ENCODE results near the gene TNFRSF1A.

Gene TNFRSF1A

DNA sequence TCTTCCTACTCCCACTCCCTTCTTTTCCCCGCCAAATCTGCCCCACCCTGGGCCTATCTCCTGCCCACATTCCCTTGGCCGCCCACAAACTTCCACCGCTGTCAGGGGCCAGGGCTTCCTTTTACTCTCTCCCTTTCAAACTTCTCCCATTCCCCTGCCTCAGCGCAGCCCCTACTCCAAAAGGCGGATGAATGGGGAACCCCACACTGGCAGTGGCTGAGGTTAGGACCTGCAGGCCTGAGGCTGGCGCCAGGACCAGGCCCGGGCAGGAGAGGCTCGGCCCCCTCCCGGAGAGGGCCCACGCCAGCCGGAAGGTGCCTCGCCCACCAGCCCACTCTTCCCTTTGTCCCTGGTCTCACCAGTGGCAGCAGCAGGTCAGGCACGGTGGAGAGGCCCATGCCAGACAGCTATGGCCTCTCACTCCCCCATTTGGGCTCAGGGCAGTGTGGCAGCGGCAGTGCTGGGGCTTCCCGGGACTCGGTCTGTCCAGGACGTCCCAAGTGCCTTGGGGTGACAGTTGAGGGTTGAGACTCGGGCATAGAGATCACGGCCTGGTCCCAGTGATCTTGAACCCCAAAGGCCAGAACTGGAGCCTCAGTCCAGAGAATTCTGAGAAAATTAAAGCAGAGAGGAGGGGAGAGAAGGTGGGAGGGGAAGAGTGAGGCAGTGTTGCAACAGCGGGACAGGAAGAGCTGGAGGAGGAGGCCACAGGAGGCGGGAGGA is at the start of gene TNFRSF1A:
Gene TNFRSF1A, minus strand, starts transcription at position 660 of the 723 bp plus-strand sequence. Its CDS starts 262 bp downstream, at position 398.
- no peaks in the 10 kb centered on the region for H3K9me2 ChIP-seq (replicated peaks; ENCODE audit: low read depth, low read length)
- peak within 1 kb of the TSS; percentile 94 for H3K4me3 ChIP-seq (ENCODE audit: low read length, poor library complexity, severe bottlenecking)
- H2AFZ ChIP-seq (ENCODE audit: low read length): peak within 1 kb of the TSS; percentile 4; the same call in 1 of the 2 replicates
- peaks cover 31% of the 10 kb centered on the region for H4K20me1 ChIP-seq (ENCODE audit: insufficient read depth, low read length, poor library complexity, severe bottlenecking)
- peaks cover 74% of the 10 kb centered on the region for H3K4me1 ChIP-seq (ENCODE audit: insufficient read depth, low read length, poor library complexity, severe bottlenecking)
- H3K79me2 ChIP-seq (ENCODE audit: insufficient read depth, low read length): peaks cover 63% of the 10 kb centered on the region
- peaks cover 11% of the 10 kb centered on the region for H3K27me3 ChIP-seq (ENCODE audit: insufficient read depth, low read length, poor library complexity, severe bottlenecking)
- no peak for TF ChIP-seq EZH2phosphoT487 (IDR thresholded peaks at IDR 0.05; ENCODE audit: borderline replicate concordance)
- TF ChIP-seq, protein P1, sequence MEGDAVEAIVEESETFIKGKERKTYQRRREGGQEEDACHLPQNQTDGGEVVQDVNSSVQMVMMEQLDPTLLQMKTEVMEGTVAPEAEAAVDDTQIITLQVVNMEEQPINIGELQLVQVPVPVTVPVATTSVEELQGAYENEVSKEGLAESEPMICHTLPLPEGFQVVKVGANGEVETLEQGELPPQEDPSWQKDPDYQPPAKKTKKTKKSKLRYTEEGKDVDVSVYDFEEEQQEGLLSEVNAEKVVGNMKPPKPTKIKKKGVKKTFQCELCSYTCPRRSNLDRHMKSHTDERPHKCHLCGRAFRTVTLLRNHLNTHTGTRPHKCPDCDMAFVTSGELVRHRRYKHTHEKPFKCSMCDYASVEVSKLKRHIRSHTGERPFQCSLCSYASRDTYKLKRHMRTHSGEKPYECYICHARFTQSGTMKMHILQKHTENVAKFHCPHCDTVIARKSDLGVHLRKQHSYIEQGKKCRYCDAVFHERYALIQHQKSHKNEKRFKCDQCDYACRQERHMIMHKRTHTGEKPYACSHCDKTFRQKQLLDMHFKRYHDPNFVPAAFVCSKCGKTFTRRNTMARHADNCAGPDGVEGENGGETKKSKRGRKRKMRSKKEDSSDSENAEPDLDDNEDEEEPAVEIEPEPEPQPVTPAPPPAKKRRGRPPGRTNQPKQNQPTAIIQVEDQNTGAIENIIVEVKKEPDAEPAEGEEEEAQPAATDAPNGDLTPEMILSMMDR (conservative IDR thresholded peaks at IDR 0.05; ENCODE audit: low read length): no peak
- peak within 1 kb of the TSS; percentile 100 for H3K9ac ChIP-seq (ENCODE audit: low read depth, low read length, poor library complexity, severe bottlenecking)
- no peaks in the 10 kb centered on the region for H3K9me3 ChIP-seq (ENCODE audit: insufficient read depth, low read depth, low read length)
- peak within 1 kb of the TSS; percentile 100 for H3K4me2 ChIP-seq (ENCODE audit: low read depth, low read length, poor library complexity, severe bottlenecking)
- H3K36me3 ChIP-seq (ENCODE audit: insufficient read depth, low read length): no peaks in the 10 kb centered on the region
- peaks cover 8% of the 10 kb centered on the region; the same call in 1 of the 2 replicates for H3F3A ChIP-seq (ENCODE audit: low read depth)

DNA sequence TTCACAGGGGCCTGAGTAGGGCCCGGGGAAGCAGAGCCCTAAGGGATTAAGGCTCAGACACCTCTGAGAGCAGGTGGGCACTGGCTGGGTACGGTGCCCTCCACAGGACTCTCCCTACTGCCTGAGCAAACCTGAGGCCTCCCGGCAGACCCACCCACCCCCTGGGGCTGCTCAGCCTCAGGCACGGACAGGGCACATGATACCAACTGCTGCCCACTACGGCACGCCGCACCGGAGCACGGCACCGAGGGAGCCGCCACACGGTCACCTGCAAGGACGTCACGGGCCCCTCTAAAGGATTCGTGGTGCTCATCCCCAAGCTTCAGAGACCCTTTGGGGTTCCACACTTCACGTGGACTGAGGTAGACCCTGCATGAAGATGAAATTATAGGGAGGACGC is 49.1 kb upstream of the TNFRSF1A start:
- no peak overlapping the region for H3K4me3 ChIP-seq (ENCODE audit: low read length, poor library complexity, severe bottlenecking)
- H3K4me1 ChIP-seq (ENCODE audit: insufficient read depth, low read length, poor library complexity, severe bottlenecking): no peaks in the 10 kb centered on the region
- no peaks in the 10 kb centered on the region for H4K20me1 ChIP-seq (ENCODE audit: insufficient read depth, low read length, poor library complexity, severe bottlenecking)
- H2AFZ ChIP-seq (ENCODE audit: low read length): no peak overlapping the region
- TF ChIP-seq EZH2phosphoT487 (IDR thresholded peaks at IDR 0.05; ENCODE audit: borderline replicate concordance): no peak
- TF ChIP-seq, protein P1 (conservative IDR thresholded peaks at IDR 0.05; ENCODE audit: low read length): no peak
- no peak overlapping the region for H3K4me2 ChIP-seq (ENCODE audit: low read depth, low read length, poor library complexity, severe bottlenecking)
- H3K79me2 ChIP-seq (ENCODE audit: insufficient read depth, low read length): no peaks in the 10 kb centered on the region
- no peaks in the 10 kb centered on the region for H3K36me3 ChIP-seq (ENCODE audit: insufficient read depth, low read length)
- H3K9me2 ChIP-seq (replicated peaks; ENCODE audit: low read depth, low read length): no peaks in the 10 kb centered on the region
- H3K9me3 ChIP-seq (ENCODE audit: insufficient read depth, low read depth, low read length): no peaks in the 10 kb centered on the region
- H3F3A ChIP-seq (ENCODE audit: low read depth): no peaks in the 10 kb centered on the region
- no peak overlapping the region for H3K9ac ChIP-seq (ENCODE audit: low read depth, low read length, poor library complexity, severe bottlenecking)
- no peaks in the 10 kb centered on the region for H3K27me3 ChIP-seq (ENCODE audit: insufficient read depth, low read length, poor library complexity, severe bottlenecking)

DNA sequence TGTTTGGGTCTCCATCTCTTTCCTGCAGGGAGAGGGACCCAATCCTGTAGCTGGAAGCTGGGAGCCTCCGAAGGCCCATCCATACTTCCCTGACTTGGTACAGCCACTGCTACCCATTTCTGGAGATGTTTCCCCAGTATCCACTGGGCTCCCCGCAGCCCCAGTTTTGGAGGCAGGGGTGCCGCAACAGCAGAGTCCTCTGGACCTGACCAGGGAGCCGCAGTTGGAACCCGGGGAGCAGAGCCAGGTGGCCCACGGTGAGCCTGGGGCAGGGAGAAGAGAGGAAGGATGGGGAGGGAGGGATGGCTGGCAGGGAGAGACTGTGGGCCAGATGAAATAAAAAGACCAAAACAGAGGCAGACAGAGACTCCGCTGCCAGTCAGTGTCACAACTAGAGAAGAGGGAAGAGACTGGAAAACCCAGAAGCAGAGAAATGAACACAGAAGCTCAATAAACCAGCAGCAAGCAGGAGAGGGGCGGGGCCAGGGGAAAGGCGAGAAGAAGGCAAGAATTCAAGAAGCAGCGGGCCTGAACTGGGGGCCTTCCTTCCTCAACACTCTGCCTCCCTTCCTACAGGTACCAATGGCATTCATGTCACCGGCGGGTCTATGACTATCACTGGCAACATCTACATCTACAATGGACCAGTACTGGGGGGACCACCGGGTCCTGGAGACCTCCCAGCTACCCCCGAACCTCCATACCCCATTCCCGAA is 48.4 kb upstream of the TNFRSF1A start:
- no peaks in the 10 kb centered on the region for H3F3A ChIP-seq (ENCODE audit: low read depth)
- no peaks in the 10 kb centered on the region for H3K27me3 ChIP-seq (ENCODE audit: insufficient read depth, low read length, poor library complexity, severe bottlenecking)
- no peaks in the 10 kb centered on the region for H3K4me1 ChIP-seq (ENCODE audit: insufficient read depth, low read length, poor library complexity, severe bottlenecking)
- no peak overlapping the region for H3K9ac ChIP-seq (ENCODE audit: low read depth, low read length, poor library complexity, severe bottlenecking)
- no peak overlapping the region for H2AFZ ChIP-seq (ENCODE audit: low read length)
- no peaks in the 10 kb centered on the region for H3K79me2 ChIP-seq (ENCODE audit: insufficient read depth, low read length)
- no peaks in the 10 kb centered on the region for H3K9me2 ChIP-seq (replicated peaks; ENCODE audit: low read depth, low read length)
- no peaks in the 10 kb centered on the region for H4K20me1 ChIP-seq (ENCODE audit: insufficient read depth, low read length, poor library complexity, severe bottlenecking)
- H3K36me3 ChIP-seq (ENCODE audit: insufficient read depth, low read length): no peaks in the 10 kb centered on the region
- TF ChIP-seq, protein P1 (conservative IDR thresholded peaks at IDR 0.05; ENCODE audit: low read length): no peak
- H3K4me3 ChIP-seq (ENCODE audit: low read length, poor library complexity, severe bottlenecking): no peak overlapping the region
- H3K9me3 ChIP-seq (ENCODE audit: insufficient read depth, low read depth, low read length): no peaks in the 10 kb centered on the region
- no peak overlapping the region for H3K4me2 ChIP-seq (ENCODE audit: low read depth, low read length, poor library complexity, severe bottlenecking)

Measured in Loucy (cell line).